ENCODE data around the gene ZNF860.
A peak's percentile ranks its signal among the peaks of the same experiment; 100 is the strongest.

ZNF860 gene

GRCh38 chr3:31981206-31982181 is at the start of gene ZNF860, which contains the start of gene OSBPL10:
ZNF860 (plus strand) TSS chr3:31981750; CDS start chr3:31989080, 7,330 bp downstream.
OSBPL10 (minus strand) TSS chr3:31981262; CDS start chr3:31981179, 83 bp downstream.
- peak; percentile 92 for DNase-seq (ENCODE audit: low read depth)

- DNase-seq (ENCODE audit: low read depth): no peak
Measured at GRCh38 chr3:31932990-31933389, 48.6 kb upstream of the ZNF860 start.

- no peak for DNase-seq (ENCODE audit: low read depth)
Measured at GRCh38 chr3:31934018-31934417, 47.5 kb upstream of the ZNF860 start.

GRCh38 chr3:31934866-31935265 is 46.7 kb upstream of the ZNF860 start:
- no peak for DNase-seq (ENCODE audit: low read depth)

GRCh38 chr3:31936420-31937060 is 45.0 kb upstream of the ZNF860 start:
- DNase-seq (ENCODE audit: low read depth): no peak

- peak; percentile 8 for DNase-seq (ENCODE audit: low read depth)
Measured at GRCh38 chr3:31937225-31937624, 44.3 kb upstream of the ZNF860 start.

GRCh38 chr3:31942446-31942845 is 39.1 kb upstream of the ZNF860 start:
- DNase-seq (ENCODE audit: low read depth): no peak

GRCh38 chr3:31943041-31943440 is 38.5 kb upstream of the ZNF860 start:
- no peak for DNase-seq (ENCODE audit: low read depth)

- DNase-seq (ENCODE audit: low read depth): no peak
Measured at GRCh38 chr3:31945738-31946052, 35.9 kb upstream of the ZNF860 start.

- no peak for DNase-seq (ENCODE audit: low read depth)
Measured at GRCh38 chr3:31946484-31947081, 35.0 kb upstream of the ZNF860 start.

GRCh38 chr3:31947162-31947561 is 34.4 kb upstream of the ZNF860 start:
- no peak for DNase-seq (ENCODE audit: low read depth)

- peak; percentile 19 for DNase-seq (ENCODE audit: low read depth)
Measured at GRCh38 chr3:31947671-31948091, 33.9 kb upstream of the ZNF860 start.

- no peak for DNase-seq (ENCODE audit: low read depth)
Measured at GRCh38 chr3:31948280-31948679, 33.3 kb upstream of the ZNF860 start.

- no peak for DNase-seq (ENCODE audit: low read depth)
Measured at GRCh38 chr3:31952205-31952604, 29.3 kb upstream of the ZNF860 start.

- no peak for DNase-seq (ENCODE audit: low read depth)
Measured at GRCh38 chr3:31953091-31953490, 28.5 kb upstream of the ZNF860 start.

GRCh38 chr3:31953636-31954035 is 27.9 kb upstream of the ZNF860 start:
- no peak for DNase-seq (ENCODE audit: low read depth)

GRCh38 chr3:31955581-31955980 is 26.0 kb upstream of the ZNF860 start:
- no peak for DNase-seq (ENCODE audit: low read depth)

- no peak for DNase-seq (ENCODE audit: low read depth)
Measured at GRCh38 chr3:31957106-31957505, 24.4 kb upstream of the ZNF860 start.

- DNase-seq (ENCODE audit: low read depth): no peak
Measured at GRCh38 chr3:31958701-31959152, 22.8 kb upstream of the ZNF860 start.

GRCh38 chr3:31959251-31959650 is 22.3 kb upstream of the ZNF860 start:
- DNase-seq (ENCODE audit: low read depth): no peak

GRCh38 chr3:31959951-31960792 is 21.4 kb upstream of the ZNF860 start:
- no peak for DNase-seq (ENCODE audit: low read depth)

Measured in ELR (cell line).